ENCODE measurements around the gene ISYNA1. TPM values are rescaled to one million over a fixed set of nuclear protein-coding genes. Genes with fewer than 3 reads are reported as not detected.

The ISYNA1 gene
- total RNA-seq, 1 experiment from 2014 or later: 6.8 TPM

DNA sequence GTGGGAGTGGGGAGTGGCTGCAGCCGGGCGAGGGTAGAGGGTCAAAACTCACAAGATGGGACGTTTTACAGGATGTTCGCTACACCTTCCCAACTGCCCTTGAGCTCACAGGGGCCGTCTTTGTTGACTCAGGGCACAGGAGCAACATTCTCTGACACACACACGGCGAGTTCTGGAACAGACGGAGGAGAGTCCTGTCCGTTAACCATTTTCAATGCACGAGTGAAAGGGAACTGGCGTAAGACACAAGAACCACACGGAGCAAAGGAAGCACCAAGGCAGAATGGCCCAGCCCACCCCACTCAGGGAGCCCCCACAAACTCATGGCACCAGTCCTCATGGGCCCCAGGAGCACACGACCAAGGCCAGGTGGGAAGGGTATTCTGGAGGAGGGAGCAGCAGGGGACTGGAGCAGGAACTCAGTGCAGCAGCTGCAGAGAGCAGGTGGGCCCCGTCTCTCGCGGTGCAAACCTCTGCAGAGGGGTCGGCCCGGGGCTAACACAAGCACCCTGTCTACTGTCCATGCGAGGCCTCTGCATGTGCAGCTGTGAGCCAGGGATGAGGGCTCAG lies 37.9 kb upstream of the ISYNA1 start:
- CTCF ChIA-PET: interaction anchor here (1.0 kb wide), 1 partner anchor 44 kb away, joined by 4 read pairs; no protein-coding TSS in a partner anchor
- no peak for TF ChIP-seq CTCF (IDR thresholded peaks at IDR 0.05; ENCODE audit: unreplicated experiment)

GRCh38 chr19:18475004-18475453 lies 37.1 kb upstream of the ISYNA1 start:
- Mint-ChIP-seq H3K4me1 (ENCODE audit: insufficient read depth, unreplicated experiment) (peaks cover 29% of the 10 kb centered on the region), H3K27ac (ENCODE audit: low read depth, unreplicated experiment) (no peak overlapping the region), H3K9me3 (ENCODE audit: unreplicated experiment) (no peaks in the 10 kb centered on the region), H3K27me3 (ENCODE audit: insufficient read depth, unreplicated experiment) (no peaks in the 10 kb centered on the region), H3K4me3 (ENCODE audit: unreplicated experiment) (no peak overlapping the region), H3K36me3 (ENCODE audit: insufficient read depth, unreplicated experiment) (peaks cover 6% of the 10 kb centered on the region)
- no TSS peak for BruUV-seq (replicated peaks)
- no peak for DNase-seq (ENCODE audit: unreplicated experiment)
- CTCF ChIA-PET: interaction anchor here (0.7 to 1.2 kb wide), 2 partner anchors 45 to 113 kb away, joined by 3 to 5 read pairs; partner anchors contain the start of gene REX1BD
- TF ChIP-seq CTCF (IDR thresholded peaks at IDR 0.05; ENCODE audit: unreplicated experiment): no peak
- POLR2A ChIA-PET: no interaction called here
- intact Hi-C loops (cut with micrococcal nuclease): loop anchor here (10.0 kb wide), 1 partner anchor 200 kb away; no protein-coding TSS in a partner anchor

More for the DNA sequence above, 37.9 kb upstream of the ISYNA1 start:
- peaks cover 6% of the 10 kb centered on the region for H3K36me3 Mint-ChIP-seq (ENCODE audit: insufficient read depth, unreplicated experiment)
- POLR2A ChIA-PET: no interaction called here
- DNase-seq (ENCODE audit: unreplicated experiment): no peak
- peaks cover 34% of the 10 kb centered on the region for H3K4me1 Mint-ChIP-seq (ENCODE audit: insufficient read depth, unreplicated experiment)
- no TSS peak for BruUV-seq (replicated peaks)
- H3K9me3 Mint-ChIP-seq (ENCODE audit: unreplicated experiment): no peaks in the 10 kb centered on the region
- no peaks in the 10 kb centered on the region for H3K27me3 Mint-ChIP-seq (ENCODE audit: insufficient read depth, unreplicated experiment)
- H3K4me3 Mint-ChIP-seq (ENCODE audit: unreplicated experiment): no peak overlapping the region
- intact Hi-C loops (cut with micrococcal nuclease): loop anchor here (10.0 kb wide), 1 partner anchor 199 kb away; no protein-coding TSS in a partner anchor
- H3K27ac Mint-ChIP-seq (ENCODE audit: low read depth, unreplicated experiment): no peak overlapping the region

GRCh38 chr19:18474366-18474887 lies 36.5 kb upstream of the ISYNA1 start:
- no TSS peak for BruUV-seq (replicated peaks)
- ChIA-PET POLR2A (interaction anchor here (1.5 kb wide), 1 partner anchor 97 kb away, joined by 4 read pairs; the partner anchor contains the start of gene UBA52), CTCF (interaction anchor here (0.6 to 1.6 kb wide), 6 partner anchors 8 to 372 kb away, joined by 3 to 7 read pairs (median 4); partner anchors contain the start of gene REX1BD)
- no peak for DNase-seq (ENCODE audit: unreplicated experiment)
- H3K4me1 Mint-ChIP-seq (ENCODE audit: insufficient read depth, unreplicated experiment): peaks cover 24% of the 10 kb centered on the region
- no peak overlapping the region for H3K27ac Mint-ChIP-seq (ENCODE audit: low read depth, unreplicated experiment)
- H3K27me3 Mint-ChIP-seq (ENCODE audit: insufficient read depth, unreplicated experiment): no peaks in the 10 kb centered on the region
- TF ChIP-seq CTCF (IDR thresholded peaks at IDR 0.05; ENCODE audit: unreplicated experiment): no peak
- no peak overlapping the region for H3K4me3 Mint-ChIP-seq (ENCODE audit: unreplicated experiment)
- no peaks in the 10 kb centered on the region for H3K9me3 Mint-ChIP-seq (ENCODE audit: unreplicated experiment)
- intact Hi-C loops (cut with micrococcal nuclease): loop anchor here (10.0 kb wide), 1 partner anchor 200 kb away; no protein-coding TSS in a partner anchor
- peaks cover 6% of the 10 kb centered on the region for H3K36me3 Mint-ChIP-seq (ENCODE audit: insufficient read depth, unreplicated experiment)

DNA sequence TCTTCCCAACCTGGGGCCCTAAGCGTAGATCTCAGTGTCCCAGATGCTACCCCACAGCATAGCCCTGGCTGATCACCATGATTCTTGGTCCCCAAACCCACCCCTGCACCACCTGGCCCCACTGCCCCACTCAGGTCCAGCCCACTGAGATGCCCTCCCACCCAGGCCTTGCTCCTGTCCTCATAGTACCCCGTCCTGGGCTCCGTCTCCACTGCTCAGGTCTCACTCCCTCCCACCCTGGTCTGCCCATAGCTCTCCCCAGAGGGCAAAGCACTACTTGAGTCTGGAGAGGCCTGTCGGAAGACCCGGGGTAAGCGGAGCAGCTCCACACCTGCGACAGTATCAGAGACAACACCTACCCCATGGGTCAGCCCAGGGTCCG lies 35.8 kb upstream of the ISYNA1 start:
- no TSS peak for BruUV-seq (replicated peaks)
- CTCF ChIA-PET: interaction anchor here (0.6 to 1.8 kb wide), 7 partner anchors 9 to 352 kb away, joined by 3 to 7 read pairs (median 3); no protein-coding TSS in a partner anchor

More for the DNA sequence above, 35.8 kb upstream of the ISYNA1 start:
- Mint-ChIP-seq H3K27ac (ENCODE audit: low read depth, unreplicated experiment) (no peak overlapping the region), H3K4me1 (ENCODE audit: insufficient read depth, unreplicated experiment) (peaks cover 19% of the 10 kb centered on the region), H3K4me3 (ENCODE audit: unreplicated experiment) (no peak overlapping the region), H3K36me3 (ENCODE audit: insufficient read depth, unreplicated experiment) (peaks cover 6% of the 10 kb centered on the region), H3K27me3 (ENCODE audit: insufficient read depth, unreplicated experiment) (no peaks in the 10 kb centered on the region), H3K9me3 (ENCODE audit: unreplicated experiment) (no peaks in the 10 kb centered on the region)
- intact Hi-C loops (cut with micrococcal nuclease): loop anchor here (10.0 kb wide), 1 partner anchor 201 kb away; no protein-coding TSS in a partner anchor
- no peak for TF ChIP-seq CTCF (IDR thresholded peaks at IDR 0.05; ENCODE audit: unreplicated experiment)
- no peak for DNase-seq (ENCODE audit: unreplicated experiment)
- POLR2A ChIA-PET: interaction anchor here (1.5 kb wide), 1 partner anchor 98 kb away, joined by 4 read pairs; the partner anchor contains the start of gene UBA52
